Limb (tissue), 2 donors: ENCODE measurements around the gene IFI6.
"Not testable (repeated sequence)": the region's sequence is repeated elsewhere in the genome, so short reads cannot be mapped to it uniquely, and the experiment has no call there.

Experiments used
- DNase-seq, 2 donors: peaks; one replicate each; pipeline ENCODE4 v3.0.0-alpha.2; 2016; ENCODE audit errors: extremely low spot score in 2 of 2

Gene IFI6, protein sequence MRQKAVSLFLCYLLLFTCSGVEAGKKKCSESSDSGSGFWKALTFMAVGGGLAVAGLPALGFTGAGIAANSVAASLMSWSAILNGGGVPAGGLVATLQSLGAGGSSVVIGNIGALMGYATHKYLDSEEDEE

DNA sequence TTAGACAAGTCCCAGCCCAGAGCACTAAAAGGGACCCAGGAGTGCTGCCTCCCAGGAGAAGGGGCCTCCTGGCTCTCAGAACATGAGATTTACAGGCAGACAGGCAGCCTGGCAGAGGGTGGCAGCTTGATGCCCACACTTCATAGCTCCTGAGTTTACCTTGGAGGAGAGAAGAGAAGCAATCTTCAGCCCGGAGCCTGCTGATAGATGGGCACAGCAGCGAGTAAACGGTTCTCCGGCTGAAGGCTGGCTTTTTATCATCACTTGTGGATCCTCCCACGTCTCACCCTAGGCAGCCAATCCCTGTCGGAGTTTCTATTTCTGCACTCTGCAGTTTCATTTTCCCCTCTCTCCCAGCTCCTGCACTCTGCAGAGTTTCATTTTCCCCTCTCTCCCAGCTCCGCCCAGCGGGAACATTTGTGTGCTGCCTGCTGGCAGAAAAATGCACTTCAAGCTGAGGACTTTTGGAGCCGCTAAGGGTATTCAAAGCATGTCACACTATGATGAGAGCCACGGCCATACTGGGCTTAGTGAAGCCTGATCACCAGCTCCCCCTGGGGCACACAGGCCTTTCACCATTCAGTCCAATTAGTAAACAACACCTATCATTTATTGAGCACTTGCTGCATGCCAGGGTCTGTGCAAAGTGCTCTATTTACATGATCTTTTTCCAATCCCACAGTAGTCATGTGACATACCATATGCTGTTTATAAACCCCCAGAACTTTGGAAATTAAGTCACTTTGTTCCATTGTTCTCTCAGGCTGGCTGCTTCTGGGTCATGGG, at the start of gene IFI6:
Gene IFI6, minus strand, starts transcription at position 229 of the 786 bp plus-strand sequence. CDS start 2,878 bp downstream, outside the sequence.
- peak; percentile 85 to 96 for DNase-seq

DNA sequence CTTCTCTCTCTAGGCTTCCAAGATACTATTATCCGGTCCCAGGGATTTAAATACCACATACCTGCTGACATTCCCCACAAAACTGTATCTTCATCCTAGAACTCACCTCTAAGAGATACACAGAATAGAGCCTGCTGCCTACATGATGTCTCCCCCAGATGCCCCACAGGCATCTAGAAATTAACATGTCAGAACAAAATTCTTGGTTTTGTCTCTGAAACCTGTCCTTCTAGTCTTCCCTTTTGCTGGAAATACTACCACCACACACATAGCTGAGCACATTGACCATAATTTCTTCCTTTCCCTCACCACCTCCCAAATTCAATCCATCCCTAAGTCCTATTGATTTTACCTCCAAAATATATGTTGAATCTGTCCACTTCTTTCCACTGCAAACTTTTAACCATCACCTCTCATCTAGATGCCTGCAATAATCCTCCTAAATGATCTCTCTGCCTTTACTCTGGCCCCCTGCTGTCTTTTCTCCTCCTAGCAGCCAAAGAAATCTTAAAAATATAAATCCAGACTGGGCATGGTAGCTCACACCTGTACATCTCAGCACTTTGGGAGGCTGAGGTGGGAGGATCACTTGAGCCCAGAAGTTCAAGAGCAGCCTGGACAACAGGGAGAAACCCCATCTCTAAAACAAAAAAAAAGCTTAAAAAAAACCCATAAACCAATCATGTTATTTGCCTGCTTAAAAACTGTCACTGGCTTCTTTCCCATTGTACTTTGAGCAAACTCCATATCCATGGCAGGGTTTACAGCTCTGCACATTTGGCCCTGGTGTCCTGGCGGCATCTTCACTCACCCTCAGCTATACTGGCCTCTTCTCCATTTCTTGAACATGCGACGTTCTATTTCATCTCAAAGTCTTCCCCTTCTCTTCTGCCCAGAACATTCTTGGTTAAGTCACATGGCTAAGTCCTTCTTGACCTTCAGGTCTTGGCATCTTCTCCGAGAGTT, 47.6 kb upstream of the IFI6 start:
- DNase-seq, result no peak

DNA sequence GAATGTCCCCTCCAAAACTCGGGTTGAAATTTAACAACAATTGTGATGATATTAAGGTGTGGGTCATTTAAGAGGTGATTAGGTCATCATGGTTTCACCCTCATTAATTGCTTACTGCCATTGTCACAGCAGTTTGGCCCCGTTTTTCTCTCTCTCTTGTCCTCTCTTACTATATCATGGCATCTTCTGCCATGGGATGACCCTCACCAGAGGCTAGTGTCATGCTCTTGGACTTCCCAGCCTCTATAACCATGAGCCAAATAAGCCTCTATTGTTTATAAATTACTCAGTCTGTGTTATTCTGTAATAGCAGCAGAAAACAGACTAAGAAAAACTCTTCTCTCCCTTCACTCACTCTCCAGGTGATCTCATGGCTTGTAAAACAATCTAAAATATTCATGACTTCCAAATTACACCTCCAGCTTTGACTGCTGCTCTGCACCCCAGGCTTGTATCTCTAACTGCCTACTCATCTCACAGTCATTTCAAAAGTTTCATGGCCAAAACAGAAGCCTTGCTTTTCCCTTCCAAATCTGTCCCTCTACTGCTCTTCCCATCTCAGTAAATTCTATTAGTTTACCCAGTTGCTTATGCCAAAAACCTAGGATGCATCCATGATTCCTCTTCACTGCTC, 44.4 kb upstream of the IFI6 start:
- no peak for DNase-seq

DNA sequence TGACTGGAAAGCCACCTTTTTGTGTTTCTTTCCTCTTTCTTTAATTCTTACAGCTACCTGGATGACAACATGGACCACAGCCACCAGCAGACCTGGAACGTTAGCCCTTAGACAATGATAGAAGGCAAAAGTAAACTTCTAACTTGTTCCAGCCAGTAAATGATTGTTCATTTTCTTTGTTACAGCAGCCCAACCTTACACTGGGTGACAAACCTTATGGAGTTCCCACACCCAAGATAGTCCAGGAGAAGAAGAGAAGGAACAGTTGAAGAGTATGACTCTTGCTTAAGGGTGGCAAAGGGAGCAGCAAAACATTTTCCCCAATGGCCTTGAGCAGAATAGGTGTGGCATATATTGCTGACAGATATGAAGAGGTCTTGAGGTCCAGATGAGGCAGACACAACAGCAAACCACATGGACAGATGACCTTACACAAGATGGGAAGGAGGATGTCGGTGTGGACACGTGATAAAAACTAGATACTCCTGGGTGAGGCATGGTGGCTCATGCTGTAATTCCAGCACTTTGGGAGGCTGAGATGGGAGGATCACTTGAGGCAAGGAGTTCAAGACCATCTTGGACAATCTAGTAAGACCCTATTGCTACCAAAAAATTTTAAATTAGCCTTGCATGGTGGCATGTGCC, 42.0 kb upstream of the IFI6 start:
- DNase-seq, result no peak

DNA sequence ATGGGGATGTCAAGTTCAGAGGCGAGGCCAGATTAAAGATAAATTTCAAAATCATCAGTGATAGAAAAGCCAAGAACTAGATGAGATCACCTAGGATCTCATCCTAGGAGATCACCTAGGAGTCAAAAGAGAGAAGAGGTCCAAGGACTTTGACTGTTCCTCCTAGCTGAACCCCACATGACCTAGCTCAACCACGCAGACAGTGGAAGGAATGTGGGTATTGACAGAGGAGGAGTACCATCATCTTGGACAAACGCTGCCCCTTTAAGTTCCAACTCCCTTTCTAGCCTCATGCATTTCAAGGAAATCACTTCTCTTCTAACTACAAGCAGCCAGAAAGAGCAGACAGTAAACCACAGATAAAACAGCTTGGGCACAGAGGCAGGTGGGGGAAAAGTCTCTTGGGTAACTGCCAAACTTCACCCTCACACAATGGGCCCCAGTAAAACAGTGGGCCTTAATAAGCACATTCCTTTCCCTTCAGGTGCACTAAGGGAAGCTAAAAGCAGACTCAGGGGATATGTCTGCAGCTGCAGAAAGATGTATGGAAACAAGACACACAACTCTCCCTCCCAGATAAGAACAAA, 41.2 kb upstream of the IFI6 start:
- no peak for DNase-seq

DNA sequence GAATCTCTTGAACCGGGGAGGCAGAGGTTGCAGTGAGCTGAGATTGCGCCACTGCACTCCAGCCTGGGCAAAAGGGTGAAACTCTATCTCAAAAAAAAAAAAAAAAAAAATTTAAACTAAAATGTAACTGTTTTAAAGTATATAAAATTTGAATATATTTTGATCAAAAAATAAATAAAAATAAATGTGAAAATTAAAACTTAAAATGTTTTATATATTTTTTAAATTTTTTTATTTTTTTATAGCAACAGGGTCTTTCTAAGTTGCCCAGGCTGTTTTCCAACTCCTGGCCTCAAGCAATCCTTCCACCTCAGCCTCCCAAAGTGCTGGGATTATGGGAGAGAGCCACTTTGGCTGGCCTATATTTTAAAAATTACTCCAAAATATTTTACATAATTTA, 38.6 kb upstream of the IFI6 start:
- no peak for DNase-seq

DNA sequence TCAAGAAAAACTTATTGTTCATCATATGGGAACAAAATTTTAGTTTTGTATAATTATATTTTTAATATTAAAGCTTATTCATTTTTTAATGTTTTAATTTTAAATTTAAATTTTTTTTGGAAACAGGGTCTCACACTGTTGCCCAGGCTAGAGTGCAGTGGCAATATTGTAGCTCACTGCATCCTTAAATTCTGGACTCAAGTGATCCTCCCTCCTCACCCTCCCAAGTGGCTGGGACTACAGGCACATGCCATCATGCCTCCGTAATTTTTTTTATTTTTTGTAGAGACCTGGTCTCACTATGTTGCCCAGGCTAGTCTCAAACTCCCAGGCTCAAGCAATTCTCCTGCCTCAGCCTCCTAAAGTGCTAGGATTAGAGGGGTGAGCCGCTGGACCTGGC, 33.6 kb upstream of the IFI6 start:
- DNase-seq, result no peak

DNA sequence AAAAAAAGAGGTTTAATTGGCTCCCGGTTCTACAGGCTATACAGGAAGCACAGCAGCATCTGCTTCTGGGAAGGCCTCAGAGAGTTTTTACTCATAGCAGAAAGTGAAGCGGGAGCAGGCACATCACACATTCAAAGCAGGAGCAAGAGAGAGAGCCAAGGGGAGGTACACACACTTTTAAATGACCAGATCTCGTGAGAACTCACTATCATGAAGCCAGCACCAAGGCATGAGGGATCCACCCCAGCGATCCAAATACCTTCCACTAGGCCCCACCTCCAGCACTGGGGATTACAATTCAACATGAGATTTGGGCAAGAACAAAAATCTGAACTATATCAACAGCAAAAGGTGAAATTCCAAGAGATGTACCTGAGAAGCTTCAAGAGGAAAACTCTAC, 33.0 kb upstream of the IFI6 start:
- DNase-seq, result no peak

DNA sequence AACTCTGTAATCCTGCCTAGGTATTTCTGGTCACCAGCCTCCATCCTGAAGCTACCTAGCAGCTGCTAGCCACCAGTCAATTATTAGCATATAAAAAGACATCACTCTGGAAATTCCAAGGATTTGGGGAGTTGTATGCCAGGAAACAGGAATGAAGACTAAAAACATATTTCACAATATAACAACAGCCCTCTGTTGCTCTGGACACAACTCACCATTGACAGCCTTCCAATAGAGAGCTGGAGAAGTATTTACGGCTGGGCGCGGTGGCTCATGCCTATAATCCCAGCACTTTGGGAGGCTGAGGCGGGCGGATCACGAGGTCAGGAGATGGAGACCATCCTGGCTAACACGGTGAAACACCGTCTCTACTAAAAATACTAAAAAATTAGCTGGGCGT, 24.8 kb upstream of the IFI6 start:
- DNase-seq, result not testable (repeated sequence)

DNA sequence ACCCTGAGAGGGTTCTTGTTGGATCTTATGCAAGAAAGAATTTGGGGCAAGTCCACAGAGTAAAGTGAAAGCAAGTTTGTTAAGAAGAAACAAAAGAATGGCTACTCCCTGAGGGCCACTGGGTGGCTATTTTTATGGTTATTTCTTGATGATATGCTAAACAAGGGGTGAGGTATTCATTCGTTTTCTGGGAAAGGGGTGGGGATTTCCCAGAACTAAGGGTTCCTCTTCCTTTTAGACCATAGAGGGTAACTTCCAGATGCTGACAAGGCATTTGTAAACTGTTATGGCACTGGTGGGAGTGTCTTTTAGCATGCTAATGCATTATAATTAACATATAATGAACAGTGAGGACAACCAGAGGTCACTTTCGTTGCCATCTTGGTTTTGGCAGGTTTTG, 18.2 kb upstream of the IFI6 start:
- DNase-seq, result no peak

DNA sequence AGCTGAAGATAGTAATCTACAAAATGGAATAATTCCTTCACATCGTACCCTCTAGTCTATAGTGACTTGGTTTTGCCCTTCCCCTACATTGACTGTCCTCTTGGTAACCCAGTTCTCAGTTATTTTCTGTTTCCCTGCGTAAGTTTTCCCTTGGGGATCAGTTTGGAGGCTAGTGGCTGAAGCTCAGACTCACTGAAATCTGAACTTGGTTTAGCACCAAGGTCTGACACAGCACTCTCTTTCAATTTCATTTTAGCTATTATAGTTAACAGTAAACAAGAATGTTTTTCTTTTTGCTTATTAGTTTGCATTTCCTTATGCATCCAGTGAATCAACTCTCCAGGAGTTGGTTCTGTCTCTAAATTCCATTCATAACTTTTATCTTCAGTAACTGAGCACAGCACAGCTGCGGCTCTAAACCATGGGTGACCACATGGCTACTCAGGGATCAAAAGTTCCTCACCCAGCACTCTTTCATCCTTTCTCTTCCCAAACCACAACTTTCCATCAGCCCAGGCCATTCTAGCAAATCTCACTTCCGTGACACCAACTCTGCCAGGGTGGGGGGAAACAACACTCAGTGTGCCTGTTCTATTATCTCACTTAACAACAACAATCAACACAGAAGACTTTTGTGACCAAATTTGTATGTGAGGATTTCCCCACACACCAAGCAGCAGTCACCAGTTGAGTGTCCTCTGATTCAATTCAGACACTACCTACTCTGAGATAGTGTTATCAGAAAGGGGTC, 17.6 kb upstream of the IFI6 start:
- no peak for DNase-seq

DNA sequence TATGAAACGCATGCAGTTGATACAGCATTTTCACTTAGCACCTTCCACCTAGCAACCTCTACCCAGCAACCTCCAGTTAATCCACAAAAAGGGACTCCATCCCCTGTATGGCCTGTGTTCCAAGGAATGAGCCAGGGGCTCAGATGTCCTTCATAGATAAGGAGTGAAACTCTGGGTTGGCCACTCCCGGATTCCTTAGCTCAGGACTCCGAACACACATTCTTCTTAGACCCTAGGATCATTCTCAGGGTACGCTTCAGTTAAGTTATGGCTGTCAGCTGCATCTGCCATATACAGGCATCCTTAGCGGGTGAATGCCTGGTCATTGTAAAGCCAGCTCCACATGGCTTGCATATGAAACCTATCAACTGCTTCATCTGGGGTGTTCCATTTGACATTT, 15.9 kb upstream of the IFI6 start:
- DNase-seq, result no peak

DNA sequence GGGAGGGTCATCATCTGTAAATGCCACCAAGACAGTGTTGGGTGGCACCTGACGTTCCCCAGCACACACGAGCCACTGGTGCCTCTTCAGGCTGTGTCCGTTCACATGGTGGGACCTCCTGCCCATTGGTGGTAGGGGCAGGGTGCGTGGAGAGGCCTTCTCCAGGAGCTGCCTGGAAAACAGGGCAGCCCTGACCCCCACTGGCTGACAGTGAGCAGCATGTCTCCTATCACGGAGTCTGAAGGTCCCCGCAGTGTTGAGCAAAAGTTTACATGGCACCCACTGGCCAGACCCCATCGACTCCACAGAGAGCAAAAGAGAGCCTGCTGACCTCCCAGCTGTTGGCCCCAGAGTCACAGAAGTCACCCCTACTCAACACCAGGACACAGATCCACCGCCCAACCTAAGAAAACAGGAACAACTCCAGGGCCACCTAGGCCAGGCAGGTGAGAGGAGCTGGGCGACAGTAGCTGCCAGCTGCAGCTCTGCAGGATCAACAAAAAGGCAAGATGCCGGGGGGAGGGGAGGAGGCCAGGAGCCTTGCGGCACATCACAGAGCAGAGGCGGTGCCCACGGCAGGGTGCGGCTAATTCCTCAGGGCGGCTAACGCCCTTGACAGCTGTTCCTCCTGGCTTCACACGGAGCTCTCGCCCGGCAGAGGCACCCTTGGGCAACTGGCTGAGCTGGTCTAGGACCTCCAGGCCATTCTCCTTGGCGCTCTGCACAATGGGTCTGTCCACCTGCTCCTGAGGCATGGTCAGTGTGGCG, 14.4 kb upstream of the IFI6 start:
- DNase-seq, result no peak

DNA sequence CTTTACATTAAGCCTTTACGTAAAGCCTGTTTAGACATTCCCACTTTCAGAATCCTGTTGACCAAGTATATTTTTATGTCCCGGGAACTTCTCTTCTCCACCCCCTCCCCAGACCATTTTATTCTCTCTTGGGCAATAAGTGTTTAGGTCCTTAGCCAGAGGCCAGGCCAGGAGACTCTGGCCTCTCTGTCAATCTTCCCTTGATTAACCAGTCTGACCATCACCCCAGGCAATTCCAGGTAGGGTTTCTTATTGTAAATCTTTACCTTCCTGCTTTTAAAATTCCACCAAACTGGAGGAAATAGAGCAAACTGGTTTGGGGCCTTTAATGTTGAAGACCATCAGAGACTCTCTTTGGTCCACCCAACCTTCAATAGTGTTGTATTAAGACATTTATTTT, 12.2 kb upstream of the IFI6 start:
- DNase-seq, result no peak

DNA sequence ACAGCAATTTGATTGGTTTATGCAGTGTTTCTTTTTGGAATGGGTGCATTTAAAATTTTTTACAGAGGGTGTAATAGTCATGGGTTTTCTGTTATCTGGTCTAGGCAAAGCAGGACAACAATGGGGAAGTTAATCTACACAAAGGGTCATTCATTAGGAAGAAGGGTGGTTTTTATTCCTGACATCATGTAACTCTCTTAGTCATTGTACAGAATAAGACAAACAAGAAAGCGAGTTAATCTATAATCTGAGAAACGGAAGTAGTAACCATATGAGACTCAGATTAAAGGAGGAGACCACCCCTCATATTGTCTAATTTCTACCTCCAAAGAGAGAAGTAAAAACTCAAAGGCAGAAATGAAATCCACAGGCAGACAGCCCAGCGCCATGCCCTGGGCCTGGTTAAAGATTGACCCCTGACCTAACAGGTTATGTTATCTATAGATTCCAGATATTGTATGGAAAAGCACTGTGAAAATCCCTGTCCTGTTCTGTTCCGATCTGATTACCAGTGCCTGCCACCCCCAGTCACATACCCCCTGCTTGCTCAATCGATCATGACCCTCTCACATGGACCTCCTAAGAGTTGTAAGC, 10.5 kb upstream of the IFI6 start:
- no peak for DNase-seq

DNA sequence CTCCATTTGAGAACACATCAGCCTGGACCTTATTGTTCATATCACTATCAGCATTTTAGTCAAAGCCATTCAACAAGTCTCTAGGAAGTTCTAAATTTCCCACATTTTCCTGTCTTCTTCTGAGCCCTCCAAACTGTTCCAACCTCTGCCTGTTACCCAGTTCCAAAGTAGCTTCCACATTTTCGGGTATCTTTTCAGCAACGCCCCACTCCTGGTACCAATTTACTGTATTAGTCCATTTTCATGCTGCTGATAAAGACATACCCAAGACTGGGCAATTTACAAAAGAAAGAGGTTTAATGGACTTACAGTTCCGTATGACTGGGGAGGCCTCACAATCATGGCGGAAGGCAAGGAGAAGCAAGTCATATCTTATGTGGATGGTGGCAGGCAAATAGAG, 9.6 kb upstream of the IFI6 start:
- not testable (repeated sequence) for DNase-seq

DNA sequence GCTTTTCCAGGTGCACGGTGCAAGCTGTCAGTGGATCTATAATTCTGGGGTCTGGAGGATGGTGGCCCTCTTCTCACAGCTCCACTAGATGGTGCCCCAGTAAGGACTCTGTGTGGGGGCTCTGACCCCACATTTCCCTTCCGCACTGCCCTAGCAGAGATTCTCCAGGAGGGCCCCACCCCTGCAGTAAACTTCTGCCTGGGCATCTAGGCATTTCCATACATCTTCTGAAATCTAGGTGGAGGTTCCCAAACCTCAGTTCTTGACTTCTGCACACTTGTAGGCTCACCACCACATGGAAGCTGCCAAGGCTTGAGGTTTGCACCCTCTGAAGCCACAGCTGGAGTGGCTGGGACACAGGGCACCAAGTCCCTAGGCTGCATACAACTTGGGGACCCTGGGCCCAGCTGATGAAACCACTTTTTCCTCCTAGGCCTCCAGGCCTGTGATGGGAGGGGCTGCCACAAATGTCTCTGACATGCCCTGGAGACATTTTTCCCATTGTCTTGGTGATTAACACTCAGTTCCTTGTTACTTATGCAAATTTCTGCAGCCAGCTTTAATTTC, 8.3 kb upstream of the IFI6 start:
- not testable (repeated sequence) for DNase-seq

DNA sequence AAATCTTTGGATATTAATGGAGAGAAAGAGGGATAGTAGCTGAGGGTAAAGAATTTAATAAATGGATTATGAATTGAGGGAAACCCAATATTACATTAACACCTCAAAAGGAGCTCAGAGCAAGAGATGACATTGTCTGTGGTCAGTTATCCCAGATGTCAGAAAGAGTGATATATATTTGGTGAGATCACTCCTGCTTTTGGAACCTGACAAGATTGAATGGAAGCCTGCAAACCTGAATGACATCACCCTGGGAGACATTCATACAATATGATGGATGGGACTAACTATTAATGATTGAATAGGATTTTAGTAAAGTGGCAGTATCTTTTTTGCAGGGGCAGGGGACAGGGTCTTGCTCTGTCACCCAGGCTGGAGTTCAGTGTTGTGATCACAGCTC, 6.8 kb upstream of the IFI6 start:
- no peak for DNase-seq

DNA sequence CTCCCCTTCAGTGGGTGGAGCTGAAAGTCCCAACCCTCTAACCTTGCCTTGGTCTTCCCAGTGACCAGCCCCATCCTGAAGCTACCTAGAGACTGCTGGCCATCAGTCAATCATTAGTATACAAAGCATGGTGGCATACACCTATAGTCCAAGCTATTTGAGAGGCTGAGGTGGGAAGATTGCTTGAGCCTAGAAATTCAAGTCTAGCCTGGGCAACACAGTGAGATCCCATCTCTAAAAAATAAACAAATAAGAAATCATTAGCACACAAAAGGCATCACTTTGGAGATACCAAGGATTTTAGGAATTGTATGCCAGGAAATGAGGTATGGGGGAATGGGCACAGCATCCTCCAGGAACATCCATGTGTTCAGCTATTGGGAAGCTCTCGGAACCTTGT, 4.4 kb upstream of the IFI6 start:
- no peak for DNase-seq
